A673 (cell line): ENCODE measurements around the gene NR1D1. TPM values are rescaled to one million over a fixed set of nuclear protein-coding genes. Genes with fewer than 3 reads are reported as not detected.
A peak's percentile ranks its signal among the peaks of the same experiment; 100 is the strongest.

ENCODE experiments used
- BruUV-seq: library from RNA; stranded (reverse); fragments of 400-500 nt; replicated peaks from 2 replicates; lab custom pipeline; 2021; lab: Mats Ljungman, UMichigan
- CTCF ChIA-PET: fragments of 300-600 bp; sonication (Branson Sonifier 250); formaldehyde crosslinking; loops from one replicate; lab custom pipeline; 2022; ENCODE audit warnings: antibody characterized with exemption; lab: Charles Lee
- POLR2A ChIA-PET: fragments of 300-600 bp; sonication (Branson Sonifier 250); formaldehyde crosslinking; loops from one replicate; lab custom pipeline; 2022; ENCODE audit warnings: antibody characterized with exemption; ENCODE audit not compliant: low non-redundant PET; lab: Charles Lee
- DNase-seq: peaks from one replicate; pipeline ENCODE4 v3.0.0-alpha.2; 2015; ENCODE audit warnings: low spot score
- H3K27ac ChIP-seq: fragments of 200-600 bp; sonication (generic); 2 replicates; pipeline ENCODE4 v1.5.1; 2016; ENCODE audit warnings: mixed run types, low read depth, mild to moderate bottlenecking, mixed read lengths, antibody characterized with exemption, low read length; ENCODE audit not compliant: poor library complexity, severe bottlenecking
- H3K27me3 ChIP-seq: fragments of 200-600 bp; sonication (generic); replicated peaks from 2 replicates; pipeline ENCODE4 v1.6.1; 2017; ENCODE audit warnings: mixed run types, low read depth, mild to moderate bottlenecking, mixed read lengths, antibody characterized with exemption, low read length; ENCODE audit not compliant: insufficient read depth, poor library complexity
- H3K36me3 ChIP-seq: fragments of 200-600 bp; sonication (generic); 2 replicates; pipeline ENCODE4 v1.6.1; 2016; ENCODE audit warnings: mixed run types, mild to moderate bottlenecking, mixed read lengths, antibody characterized with exemption, low read length; ENCODE audit not compliant: insufficient read depth, poor library complexity, severe bottlenecking
- H3K4me1 ChIP-seq: fragments of 200-600 bp; sonication (generic); 2 replicates; pipeline ENCODE4 v1.6.1; 2017; ENCODE audit warnings: mixed run types, mild to moderate bottlenecking, mixed read lengths, antibody characterized with exemption, low read length; ENCODE audit not compliant: insufficient read depth, poor library complexity, severe bottlenecking
- H3K4me3 ChIP-seq: fragments of 200-600 bp; sonication (generic); 2 replicates; pipeline ENCODE4 v1.5.1; 2016; ENCODE audit warnings: low read depth, mixed run types, mild to moderate bottlenecking, mixed read lengths, low read length; ENCODE audit not compliant: poor library complexity, severe bottlenecking
- H3K9me3 ChIP-seq: fragments of 200-600 bp; sonication (generic); 2 replicates; pipeline ENCODE4 v1.6.1; 2016; ENCODE audit warnings: mixed run types, low read depth, mild to moderate bottlenecking, mixed read lengths, antibody characterized with exemption, low read length; ENCODE audit not compliant: poor library complexity, severe bottlenecking
- EZH2 ChIP-seq: fragments of 200-600 bp; sonication (generic); IDR thresholded peaks from 2 replicates; pipeline ENCODE4 v1.6.1; 2017; ENCODE audit warnings: borderline replicate concordance, low read depth, mild to moderate bottlenecking, mixed read lengths, antibody characterized with exemption, low read length; ENCODE audit not compliant: poor library complexity, severe bottlenecking
- intact Hi-C: fragments of 100-400 bp; cut with micrococcal nuclease; formaldehyde crosslinking; loops from one replicate; pipeline ENCODE4 v1.10.0; 2022; ENCODE audit not compliant: unreplicated experiment
- total RNA-seq: library from RNA; stranded (reverse); gene quantifications from 2 replicates; pipeline ENCODE4 v1.2.3, GENCODE V29; 2021
- TF ChIP-seq, protein P1 (sequence below): fragments of 300-800, 200-600 bp; sonication (generic); conservative IDR thresholded peaks from 2 replicates; pipeline ENCODE4 v1.5.1; 2017; ENCODE audit warnings: low read depth, mild to moderate bottlenecking, antibody characterized with exemption, low read length, moderate library complexity, mixed read lengths

NR1D1 gene
- total RNA-seq, 1 experiment from 2014 or later: 2.6 TPM

DNA sequence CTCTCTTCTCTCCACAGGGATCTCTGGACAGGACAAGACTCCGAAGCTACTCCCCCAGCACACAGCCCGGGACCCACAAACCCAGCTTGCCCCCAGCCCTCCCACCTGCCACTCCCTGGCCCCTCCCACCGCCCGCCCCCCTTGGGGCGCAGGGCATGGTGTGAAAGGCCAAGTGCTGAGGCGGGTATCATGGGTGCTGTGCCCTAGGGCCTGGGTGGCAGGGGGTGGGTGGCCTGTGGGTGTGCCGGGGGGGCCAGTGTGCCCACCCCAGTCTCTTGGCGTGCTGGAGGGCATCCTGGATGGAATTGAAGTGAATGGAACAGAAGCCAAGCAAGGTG, 26.2 kb downstream of the NR1D1 start:
- intact Hi-C loops: no loop called here
- Histone ChIP-seq H3K9me3 (no peaks in the 10 kb centered on the region), H3K36me3 (no peaks in the 10 kb centered on the region), H3K4me3 (no peak overlapping the region), H3K27ac (no peak overlapping the region), H3K4me1 (peaks cover 41% of the 10 kb centered on the region), H3K27me3 (no peaks in the 10 kb centered on the region)
- CTCF ChIA-PET: interaction anchor here (0.6 kb wide), 1 partner anchor 125 kb away, joined by 7 read pairs; no protein-coding TSS in a partner anchor
- DNase-seq: no peak
- no TSS peak for BruUV-seq
- POLR2A ChIA-PET: no interaction called here
- TF ChIP-seq, protein P1, sequence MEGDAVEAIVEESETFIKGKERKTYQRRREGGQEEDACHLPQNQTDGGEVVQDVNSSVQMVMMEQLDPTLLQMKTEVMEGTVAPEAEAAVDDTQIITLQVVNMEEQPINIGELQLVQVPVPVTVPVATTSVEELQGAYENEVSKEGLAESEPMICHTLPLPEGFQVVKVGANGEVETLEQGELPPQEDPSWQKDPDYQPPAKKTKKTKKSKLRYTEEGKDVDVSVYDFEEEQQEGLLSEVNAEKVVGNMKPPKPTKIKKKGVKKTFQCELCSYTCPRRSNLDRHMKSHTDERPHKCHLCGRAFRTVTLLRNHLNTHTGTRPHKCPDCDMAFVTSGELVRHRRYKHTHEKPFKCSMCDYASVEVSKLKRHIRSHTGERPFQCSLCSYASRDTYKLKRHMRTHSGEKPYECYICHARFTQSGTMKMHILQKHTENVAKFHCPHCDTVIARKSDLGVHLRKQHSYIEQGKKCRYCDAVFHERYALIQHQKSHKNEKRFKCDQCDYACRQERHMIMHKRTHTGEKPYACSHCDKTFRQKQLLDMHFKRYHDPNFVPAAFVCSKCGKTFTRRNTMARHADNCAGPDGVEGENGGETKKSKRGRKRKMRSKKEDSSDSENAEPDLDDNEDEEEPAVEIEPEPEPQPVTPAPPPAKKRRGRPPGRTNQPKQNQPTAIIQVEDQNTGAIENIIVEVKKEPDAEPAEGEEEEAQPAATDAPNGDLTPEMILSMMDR: no peak
- TF ChIP-seq EZH2: no peak

- DNase-seq: no peak
- BruUV-seq: no TSS peak
- Histone ChIP-seq H3K27ac (no peak overlapping the region), H3K9me3 (no peaks in the 10 kb centered on the region), H3K4me1 (peaks cover 46% of the 10 kb centered on the region), H3K36me3 (no peaks in the 10 kb centered on the region), H3K4me3 (no peak overlapping the region), H3K27me3 (no peaks in the 10 kb centered on the region)
- POLR2A ChIA-PET: no interaction called here
- intact Hi-C loops: no loop called here
- TF ChIP-seq EZH2: no peak
- TF ChIP-seq, protein P1: no peak
- CTCF ChIA-PET: interaction anchor here (0.5 to 0.6 kb wide), 2 partner anchors 8 to 126 kb away, joined by 3 to 7 read pairs; no protein-coding TSS in a partner anchor
These were observed 26.8 kb downstream of the NR1D1 start for GRCh38 chr17:40073454-40074174.

DNA sequence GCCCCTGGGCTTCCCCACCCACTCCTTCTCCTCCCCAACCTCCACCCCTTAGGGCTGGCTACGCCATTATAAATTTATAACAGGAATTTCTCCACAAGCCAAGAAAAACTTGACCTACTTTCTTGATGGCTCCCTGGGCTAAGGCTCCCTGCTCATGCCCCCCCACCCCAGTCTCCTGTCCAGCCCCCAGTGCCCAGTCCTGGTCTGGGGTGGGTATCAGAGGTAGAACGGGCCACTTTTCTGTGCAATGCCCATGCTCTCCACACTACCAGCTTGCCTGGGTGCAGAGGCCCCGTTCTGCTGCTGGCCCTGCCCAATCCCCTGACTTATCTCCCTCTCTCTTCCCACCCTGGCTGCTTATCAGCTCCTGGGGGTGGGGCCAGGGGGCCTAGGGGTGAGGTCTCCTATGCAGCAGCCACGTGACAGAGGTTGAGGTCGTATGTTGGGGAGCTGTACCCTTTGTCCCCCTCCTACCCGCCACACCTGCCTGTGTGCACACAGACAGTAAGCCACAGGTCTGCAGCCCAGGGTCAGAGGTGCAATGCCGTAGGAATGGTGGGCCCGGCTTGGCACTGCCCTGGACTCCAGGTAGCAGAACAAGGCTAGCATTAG, 27.5 kb downstream of the NR1D1 start:
- BruUV-seq: no TSS peak
- no peaks in the 10 kb centered on the region for H3K27me3 ChIP-seq
- H3K9me3 ChIP-seq: no peaks in the 10 kb centered on the region

More for the DNA sequence above, 27.5 kb downstream of the NR1D1 start:
- Histone ChIP-seq H3K36me3 (no peaks in the 10 kb centered on the region), H3K27ac (peak overlapping the region; percentile 54), H3K4me3 (no peak overlapping the region), H3K4me1 (peaks cover 52% of the 10 kb centered on the region)
- intact Hi-C loops: no loop called here
- POLR2A ChIA-PET: no interaction called here
- TF ChIP-seq, protein P1: no peak
- DNase-seq: no peak
- CTCF ChIA-PET: no interaction called here
